HG03571 (cell line): ENCODE data around the gene CYP27B1.

Experiments
- ATAC-seq: cut with Tn5 transposase; IDR thresholded peaks from one replicate; pipeline ENCODE4 v1.9.1; 2021; ENCODE audit not compliant: unreplicated experiment

Gene CYP27B1

GRCh38 chr12:57736741-57737466, 30.0 kb downstream of the CYP27B1 start:
- no peak for ATAC-seq

GRCh38 chr12:57735952-57736740, 30.7 kb downstream of the CYP27B1 start:
- no peak for ATAC-seq

- no peak for ATAC-seq
Measured at GRCh38 chr12:57735198-57735855, 31.6 kb downstream of the CYP27B1 start.

- no peak for ATAC-seq
Measured at GRCh38 chr12:57734591-57734990, 32.3 kb downstream of the CYP27B1 start.

- ATAC-seq = no peak
Measured at GRCh38 chr12:57733928-57734327, 33.0 kb downstream of the CYP27B1 start.

- ATAC-seq = no peak
Measured at GRCh38 chr12:57732726-57733593, 33.9 kb downstream of the CYP27B1 start.

- no peak for ATAC-seq
Measured at GRCh38 chr12:57732270-57732669, 34.6 kb downstream of the CYP27B1 start.

- ATAC-seq = no peak
Measured at GRCh38 chr12:57731411-57732080, 35.3 kb downstream of the CYP27B1 start.

GRCh38 chr12:57730336-57731067, 36.4 kb downstream of the CYP27B1 start:
- ATAC-seq = no peak

GRCh38 chr12:57729321-57729844, 37.5 kb downstream of the CYP27B1 start:
- ATAC-seq = no peak

- ATAC-seq = no peak
Measured at GRCh38 chr12:57727758-57728395, 39.0 kb downstream of the CYP27B1 start.

- no peak for ATAC-seq
Measured at GRCh38 chr12:57726884-57727757, 39.8 kb downstream of the CYP27B1 start.

GRCh38 chr12:57726151-57726883, 40.6 kb downstream of the CYP27B1 start:
- no peak for ATAC-seq

GRCh38 chr12:57725851-57726150, 41.1 kb downstream of the CYP27B1 start:
- no peak for ATAC-seq

- ATAC-seq = no peak
Measured at GRCh38 chr12:57724936-57725740, 41.7 kb downstream of the CYP27B1 start.

- no peak for ATAC-seq
Measured at GRCh38 chr12:57724003-57724935, 42.6 kb downstream of the CYP27B1 start.
